Mesenteric fat pad (tissue), 1 donor: Measurements from ENCODE around the gene ARHGAP40. TPM values are rescaled to one million over a fixed set of nuclear protein-coding genes. Genes with fewer than 3 reads are reported as not detected.

Experiments used
- DNase-seq: peaks from one replicate; pipeline ENCODE4 v3.0.0-alpha.2; 2020; ENCODE audit warnings: low spot score
- total RNA-seq: library from RNA; stranded (reverse); fragmentation: NEBNext Ultra II Directional; extraction: Animal tissue kit (Norgen Biotek cat#: 25700); gene quantifications from one replicate; pipeline ENCODE4 v1.2.1, GENCODE V29; 2021
- donor health status: DM: yes; HTN: yes; CAD: no.

ARHGAP40 gene
- total RNA-seq, 1 donor from 2014 or later = not detected

DNA sequence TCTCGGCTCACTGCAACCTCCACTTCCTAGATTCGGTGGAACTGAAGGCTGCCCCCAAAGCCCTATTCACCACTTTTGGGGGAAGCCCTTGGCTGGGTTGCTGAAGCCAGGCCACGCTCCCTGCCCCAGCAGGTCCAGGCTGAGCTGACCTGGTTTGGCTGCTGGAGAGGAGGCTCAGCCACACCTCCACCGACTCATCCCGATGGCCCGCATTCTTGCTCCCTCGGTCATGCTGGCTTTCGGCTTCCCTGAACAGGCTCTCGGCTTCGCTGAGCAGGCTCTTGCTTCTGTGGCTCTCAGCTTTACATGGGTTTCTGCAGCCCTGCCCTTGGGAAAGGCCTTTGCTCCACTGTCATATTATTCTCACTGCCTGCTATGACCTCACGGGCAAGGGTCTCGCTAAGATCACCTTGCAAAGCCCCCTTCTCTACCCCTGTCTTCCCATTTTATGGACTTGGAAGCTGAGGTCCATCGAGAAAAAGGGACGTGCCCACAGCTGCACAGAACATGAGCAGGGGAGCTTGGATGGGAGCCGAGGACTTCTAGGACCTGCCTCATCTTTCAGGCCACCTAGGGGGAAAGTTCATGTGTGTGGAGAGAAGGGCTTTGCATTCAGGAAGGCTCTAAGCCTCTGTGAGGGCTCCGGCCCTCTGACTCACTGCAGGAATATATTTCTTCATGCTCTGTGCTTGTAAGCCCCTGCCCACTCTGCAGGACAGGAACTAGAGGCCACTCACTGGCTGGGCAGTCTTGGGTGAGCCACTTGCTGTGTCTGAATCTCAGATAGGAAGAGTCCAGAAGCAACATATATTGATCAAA lies 15.6 kb downstream of the ARHGAP40 start:
- no peak for DNase-seq

DNA sequence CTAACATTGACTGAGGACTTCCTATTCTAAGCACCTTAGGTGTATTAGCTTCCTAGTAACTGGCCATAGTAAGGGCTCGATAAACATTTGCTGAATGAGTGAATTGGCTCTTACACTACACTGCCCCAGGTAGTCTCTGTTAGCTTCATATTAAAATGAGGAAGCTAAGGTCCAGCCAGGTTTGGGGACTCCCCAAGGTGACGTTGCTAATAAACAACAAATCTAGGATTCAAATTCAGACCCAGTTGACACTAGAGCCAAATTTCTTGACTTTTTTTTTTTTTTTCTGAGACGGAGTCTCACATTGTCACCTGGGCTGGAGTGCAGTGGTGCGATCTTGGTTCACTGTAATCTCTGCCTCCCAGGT lies 16.2 kb downstream of the ARHGAP40 start:
- DNase-seq = no peak

DNA sequence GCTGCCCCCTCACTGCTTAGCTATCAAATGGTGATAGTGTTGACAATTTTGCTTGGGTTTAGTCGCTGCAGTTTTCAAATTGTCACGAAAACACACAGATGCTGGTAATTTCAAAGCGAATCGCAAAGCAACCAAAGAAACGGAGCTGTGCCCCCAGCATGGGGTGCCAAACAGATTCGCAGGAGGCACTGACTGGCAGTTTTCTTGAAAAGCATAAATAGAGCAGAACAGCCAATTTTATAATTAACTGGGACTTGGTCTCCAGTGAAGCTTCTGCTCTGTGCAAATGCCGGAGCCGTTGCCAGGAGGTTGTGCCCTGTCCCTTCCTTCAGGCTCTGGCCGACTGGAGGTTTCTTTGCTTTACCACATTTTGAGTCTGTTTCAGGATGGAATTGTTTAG lies 18.8 kb downstream of the ARHGAP40 start:
- DNase-seq = no peak

DNA sequence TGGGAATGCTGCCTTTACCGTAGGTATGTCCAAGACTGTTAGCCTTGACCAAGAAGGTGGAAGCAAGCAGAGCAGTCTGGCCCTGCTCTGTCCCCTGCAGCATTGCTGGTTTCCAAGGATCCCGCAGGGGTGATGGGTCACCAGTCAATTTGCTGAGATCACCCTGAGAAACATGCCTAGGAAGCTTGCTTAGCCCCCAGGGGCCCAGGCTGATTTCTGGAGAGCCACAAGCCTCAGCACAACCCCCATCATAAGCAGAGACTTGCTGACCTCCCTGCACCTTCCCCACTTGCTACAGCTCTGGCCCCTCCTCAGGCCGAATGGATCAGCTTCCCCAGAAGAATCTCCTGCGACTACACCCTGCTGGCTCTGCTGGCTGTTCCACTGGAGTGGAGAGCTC lies 21.5 kb downstream of the ARHGAP40 start:
- no peak for DNase-seq

DNA sequence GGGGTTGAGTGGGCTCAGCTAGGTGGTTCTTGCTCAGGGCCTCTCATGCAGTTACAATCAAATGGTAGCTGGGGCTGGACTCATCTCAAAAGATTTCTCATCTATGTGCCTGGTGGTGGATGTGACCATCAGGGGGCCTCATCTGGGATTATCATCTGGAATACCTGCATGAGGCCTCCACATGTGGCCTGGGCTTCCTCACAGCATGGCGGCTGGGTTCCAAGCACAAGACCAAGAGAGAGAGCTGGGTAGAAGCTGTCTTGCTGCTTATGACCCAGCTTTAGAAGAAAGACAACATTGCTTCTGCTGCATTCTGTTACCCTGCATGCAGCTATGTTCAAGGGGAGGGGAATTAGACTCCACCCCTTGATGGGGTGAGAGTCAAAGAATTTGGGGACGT lies 22.5 kb downstream of the ARHGAP40 start:
- no peak for DNase-seq

DNA sequence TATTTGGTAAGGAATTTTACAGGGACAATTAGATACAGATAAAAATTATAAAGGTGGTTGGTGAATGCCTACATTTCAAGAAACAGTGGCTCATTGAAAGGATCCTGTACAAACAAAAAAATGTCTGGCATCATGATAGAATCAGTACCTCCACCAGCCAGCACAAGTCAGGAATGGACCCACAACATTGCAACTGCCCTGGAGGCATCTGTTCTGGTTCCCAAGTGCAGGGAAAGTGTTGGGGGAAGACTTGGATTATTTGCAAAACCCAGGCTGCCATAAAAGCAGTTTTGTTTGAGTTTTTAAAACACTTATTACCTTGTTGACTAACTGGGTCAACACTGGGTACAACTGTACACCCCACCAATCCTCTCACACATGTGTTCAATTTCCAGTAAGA lies 24.3 kb downstream of the ARHGAP40 start:
- no peak for DNase-seq

DNA sequence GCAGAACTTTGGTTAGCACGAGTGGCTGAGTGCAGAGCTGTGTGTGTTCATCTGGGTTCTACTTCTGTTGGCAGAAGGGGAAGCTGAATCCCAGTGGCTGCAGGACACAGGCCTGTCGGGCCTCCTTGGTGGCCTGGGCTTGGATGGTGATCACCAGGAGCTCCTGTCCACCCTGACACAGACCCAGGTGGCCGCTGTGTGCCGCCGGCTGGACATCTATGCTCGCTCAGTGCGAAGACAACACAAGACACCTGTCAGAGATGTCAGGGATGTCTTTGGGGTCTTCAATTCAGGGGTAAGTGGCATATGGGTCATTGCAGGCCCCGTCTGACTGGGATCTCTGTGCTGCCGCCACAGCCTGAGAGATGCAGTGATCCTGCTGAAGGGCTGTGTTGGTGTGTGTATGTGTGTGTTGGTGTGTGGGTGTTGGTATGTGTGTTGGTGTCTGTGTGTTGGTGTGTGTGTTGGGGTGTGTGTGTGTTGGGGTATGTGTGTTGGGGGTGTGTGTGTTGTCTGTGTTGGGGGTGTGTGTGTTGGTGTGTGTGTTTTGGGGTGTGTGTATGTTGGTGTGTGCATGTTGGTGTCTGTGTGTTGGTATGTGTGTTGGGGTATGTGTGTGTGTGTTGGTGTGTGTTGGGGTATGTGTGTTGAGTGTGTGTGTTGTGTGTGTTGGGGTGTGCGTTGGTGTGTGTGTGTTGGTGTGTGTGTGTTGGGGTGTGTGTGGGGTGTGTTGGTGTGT lies 25.5 kb downstream of the ARHGAP40 start:
- DNase-seq = no peak

DNA sequence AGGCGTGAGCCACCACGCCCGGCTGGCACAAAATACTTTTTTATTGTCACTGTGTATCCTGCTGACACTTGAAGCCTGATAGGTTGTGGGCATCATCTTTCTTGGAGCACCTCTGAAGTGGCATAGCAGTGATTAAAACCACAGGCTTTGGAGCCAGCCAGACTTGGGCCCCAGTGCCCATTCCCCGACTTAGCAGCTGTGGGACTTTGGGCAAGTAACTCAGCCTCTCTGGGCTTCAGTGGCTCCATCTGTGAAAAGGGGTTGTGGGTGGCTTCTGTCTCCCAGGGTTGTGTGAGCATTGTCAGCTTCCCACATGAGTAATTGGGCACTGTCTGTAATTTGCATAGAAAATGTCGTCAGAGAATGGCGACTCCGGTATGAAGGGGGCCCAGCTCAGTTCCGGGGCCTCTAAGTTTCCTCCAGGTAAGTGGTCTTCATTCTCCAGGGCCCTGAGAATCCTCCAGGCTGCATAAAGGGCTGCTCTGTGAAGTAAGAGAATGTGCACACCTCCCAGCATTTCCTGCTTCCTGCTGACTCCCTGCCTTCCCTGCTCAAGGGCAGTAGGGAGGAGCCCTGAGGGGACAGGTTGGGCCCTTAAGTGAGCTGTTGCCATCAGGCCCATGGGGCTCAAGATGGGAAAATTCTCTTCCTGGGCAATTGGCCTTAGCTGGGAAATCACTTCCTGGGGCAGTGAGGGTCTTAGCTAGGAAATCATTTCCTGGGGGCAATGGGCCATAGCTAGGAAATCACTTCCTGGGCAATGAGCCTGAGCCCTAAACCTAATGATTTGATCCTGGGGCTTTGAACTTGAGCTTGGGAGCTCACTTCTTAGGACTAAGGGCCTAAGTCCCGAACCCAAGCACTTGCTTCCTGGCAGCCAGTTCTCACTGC lies 27.2 kb downstream of the ARHGAP40 start:
- DNase-seq = no peak

DNA sequence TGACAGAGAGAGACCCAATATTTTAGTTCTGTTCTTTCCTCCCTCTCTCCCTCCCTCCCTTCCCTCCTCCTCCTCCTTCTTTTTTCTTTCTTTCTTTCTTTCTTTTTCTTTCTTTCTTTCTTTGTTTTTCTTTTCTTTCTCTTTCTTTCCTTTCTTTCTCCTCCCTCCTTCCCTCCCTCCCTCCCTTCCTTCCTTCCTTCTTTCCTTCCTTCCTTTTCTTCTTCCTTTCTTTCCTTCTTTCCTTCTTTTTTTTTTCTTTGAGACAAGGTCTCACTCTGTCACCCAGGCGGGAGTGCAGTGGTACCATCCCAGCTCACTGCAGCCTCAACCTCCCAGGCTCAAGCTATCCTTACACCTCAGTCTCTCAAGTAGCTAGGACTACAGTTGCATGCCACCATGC lies 28.4 kb downstream of the ARHGAP40 start:
- DNase-seq = no peak

DNA sequence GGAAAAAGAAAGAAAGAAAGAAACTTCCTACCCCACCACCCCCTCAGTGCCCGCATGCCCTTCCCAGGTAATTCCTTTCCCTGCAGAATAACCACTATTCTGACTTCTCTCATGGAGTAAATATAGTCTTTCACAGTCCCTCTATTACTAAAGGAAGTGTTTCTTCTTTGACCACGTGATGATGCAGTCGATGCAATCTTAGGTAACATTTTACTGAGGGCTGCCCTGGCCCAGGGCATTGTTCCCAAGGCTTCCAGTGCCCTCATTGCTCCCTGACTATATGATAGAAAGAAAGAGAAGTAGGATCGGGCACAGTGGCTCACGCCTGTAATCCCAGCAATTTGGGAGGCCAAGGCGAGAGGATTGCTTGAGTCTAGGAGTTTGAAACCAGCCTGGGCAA lies 29.1 kb downstream of the ARHGAP40 start:
- DNase-seq = no peak

DNA sequence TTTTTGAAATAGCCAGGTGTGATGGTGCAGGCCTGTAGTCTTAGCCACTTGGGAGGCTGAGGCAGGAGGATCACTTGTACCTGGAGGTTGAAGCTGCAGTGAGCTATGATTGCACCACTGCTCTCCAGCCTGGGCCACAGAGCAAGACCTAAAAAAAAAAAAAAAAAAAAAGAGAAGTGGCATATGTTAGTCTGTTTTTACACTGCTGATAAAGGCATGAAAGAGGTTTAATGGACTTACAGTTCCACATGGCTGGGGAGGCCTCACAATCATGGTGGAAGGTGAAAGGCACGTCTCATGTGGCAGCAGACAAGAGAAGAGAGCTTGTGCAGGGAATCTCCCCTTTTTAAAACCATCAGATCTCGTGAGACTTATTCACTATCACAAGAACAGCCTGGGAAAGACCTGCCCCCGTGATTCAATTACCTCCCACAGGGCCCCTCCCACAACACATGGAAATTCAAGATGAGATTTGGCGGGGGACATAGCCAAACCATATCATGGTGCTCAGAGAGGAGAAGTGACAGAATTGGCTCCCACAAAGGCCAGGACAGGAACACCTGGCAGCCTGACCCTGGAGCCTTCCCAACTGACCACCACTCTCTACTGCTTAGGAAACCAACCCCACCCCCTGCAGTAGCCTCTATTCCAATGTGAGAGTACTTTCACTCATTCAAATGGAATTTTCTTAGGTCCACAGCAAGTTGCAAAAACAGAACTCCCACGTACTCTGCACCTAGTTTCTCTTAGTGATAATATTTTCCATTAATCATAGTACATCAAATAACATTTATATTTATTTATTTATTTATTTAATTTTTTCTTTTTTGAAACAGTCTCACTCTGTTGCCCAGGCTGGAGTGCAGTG lies 29.8 kb downstream of the ARHGAP40 start:
- no peak for DNase-seq

DNA sequence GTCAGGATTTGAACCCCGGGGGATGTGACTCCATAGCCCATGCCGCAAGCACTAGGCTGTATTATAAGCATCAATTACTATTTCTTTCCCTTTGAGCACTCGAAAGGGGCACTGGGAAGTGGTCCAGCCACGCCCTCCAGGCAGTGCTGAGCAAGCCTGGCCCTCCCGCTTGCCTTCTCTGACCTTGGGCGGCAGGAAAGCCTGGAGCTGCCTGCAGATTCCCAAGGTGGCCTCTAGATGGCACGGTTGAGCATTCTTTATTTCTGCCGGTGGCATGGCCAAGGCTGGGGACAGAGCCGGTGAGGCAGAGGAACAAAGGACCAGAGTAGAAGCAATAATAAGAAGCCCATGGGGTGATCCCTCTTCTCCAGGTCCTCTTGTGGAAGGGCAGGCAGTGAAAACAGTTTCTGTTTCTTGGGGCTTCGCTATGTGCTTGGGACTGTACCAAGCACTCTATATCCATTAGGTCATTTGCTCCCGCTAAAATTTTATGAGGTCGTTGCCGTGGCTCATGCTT lies 32.0 kb downstream of the ARHGAP40 start:
- no peak for DNase-seq

DNA sequence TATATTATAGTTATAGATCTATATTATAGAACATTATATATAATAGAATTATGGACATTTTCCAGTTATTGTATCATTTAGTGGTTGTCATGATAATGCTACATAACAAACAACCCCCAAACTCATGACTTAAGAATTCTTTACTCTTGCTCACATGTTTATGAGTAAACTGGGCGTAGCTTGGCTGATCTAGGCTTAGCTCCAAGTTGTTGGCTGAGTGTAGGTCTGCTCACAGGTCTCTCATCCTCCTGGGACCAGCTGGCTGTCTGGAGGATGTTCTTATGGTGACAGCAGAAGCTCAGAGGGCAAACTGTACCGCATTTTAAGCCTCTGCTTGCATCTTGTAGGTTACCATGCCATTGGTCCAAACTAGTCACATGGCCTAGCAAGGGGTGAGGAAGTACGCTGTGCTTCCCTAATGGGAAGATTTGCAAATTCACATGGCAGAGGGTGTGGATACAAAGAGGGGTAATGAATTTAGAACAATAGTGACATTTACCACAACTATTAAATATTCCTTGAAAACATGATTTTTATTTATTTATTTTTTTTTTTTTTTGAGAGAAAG lies 34.2 kb downstream of the ARHGAP40 start:
- DNase-seq = no peak

DNA sequence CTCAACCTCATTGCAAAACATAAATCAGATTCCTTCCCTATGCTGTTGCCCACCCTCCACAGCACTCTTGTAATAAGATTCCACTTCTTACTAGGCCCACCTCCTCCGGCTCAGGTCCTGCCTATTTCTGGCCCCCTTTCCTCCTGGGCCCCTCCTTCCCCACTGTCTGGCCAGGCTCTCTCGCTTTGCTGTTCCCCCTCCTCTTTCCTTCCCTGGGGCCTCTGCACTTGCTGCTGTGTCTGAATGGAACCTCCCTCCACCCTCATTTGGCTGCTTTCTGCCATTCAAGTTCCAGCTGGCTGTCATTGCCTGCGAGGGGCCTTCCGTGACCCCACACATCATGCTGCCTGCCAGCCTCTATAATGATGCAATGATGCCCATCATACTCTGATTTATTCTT lies 38.9 kb downstream of the ARHGAP40 start:
- no peak for DNase-seq

DNA sequence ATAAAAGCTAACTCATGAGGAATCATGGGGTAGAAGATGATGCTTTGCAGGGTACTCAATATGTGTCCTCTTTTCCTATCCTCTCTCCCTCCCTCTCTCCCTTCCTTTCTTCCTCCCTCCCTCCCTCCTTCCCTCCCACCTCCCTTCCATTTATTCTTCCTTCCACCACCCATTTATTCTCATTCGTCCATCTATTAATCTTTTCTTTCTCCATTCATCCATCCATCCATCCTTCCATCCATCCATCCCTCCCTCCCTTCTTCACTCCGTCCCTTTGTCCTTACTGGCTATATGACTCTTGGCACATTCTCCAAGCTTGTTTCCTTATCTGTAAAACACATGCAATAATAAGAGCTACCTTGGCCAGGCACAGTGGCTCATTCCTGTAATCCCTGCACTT lies 40.9 kb downstream of the ARHGAP40 start:
- DNase-seq = no peak

DNA sequence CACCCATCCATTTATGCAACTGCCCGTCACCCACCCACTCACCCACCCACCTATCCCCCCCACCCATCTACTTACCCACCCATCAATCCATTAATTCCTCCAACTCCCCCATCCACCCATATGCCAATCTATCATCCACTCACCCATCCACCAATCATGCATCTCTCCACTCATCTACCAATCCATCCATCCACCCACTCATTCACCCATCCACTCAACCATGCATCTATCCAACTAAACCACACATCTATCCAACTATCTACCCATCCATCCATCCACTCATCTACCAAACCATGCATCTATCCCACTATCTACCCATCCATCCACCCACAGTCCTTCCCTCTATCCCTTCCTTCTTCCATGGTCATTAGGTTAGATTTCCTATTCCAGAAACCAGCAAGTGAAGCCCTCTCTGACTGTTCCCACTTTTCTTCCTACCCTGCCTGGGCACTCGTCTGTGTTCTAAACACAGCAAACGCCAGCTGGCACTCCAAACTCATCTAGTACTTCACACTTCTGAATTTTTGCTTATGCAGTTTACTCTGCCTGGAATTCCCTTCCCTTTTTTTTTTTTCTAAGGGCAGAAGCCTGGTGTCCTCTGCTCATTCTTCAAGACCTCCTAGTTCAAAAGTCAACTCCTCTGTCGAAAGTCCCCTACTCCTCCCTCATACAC lies 43.1 kb downstream of the ARHGAP40 start:
- no peak for DNase-seq

DNA sequence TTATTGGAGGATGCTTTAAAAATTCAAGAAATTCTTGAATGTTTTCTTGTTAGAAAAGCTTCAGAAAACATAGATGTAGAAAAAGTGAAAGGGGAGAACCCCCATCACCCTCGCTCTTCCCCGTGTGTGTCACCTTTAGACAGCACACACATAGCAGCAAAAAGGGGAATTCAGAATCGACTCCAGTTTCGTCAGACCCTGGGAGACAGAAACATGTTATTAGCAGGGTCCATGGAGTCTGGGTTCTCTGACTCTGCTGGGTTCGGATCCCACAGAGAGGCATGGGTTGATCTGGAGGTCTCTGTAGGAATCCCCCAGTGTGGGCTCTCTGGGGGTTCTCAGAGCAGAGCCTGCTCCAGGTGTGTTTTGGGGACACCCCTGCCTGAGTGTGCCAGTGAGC lies 43.7 kb downstream of the ARHGAP40 start:
- no peak for DNase-seq

DNA sequence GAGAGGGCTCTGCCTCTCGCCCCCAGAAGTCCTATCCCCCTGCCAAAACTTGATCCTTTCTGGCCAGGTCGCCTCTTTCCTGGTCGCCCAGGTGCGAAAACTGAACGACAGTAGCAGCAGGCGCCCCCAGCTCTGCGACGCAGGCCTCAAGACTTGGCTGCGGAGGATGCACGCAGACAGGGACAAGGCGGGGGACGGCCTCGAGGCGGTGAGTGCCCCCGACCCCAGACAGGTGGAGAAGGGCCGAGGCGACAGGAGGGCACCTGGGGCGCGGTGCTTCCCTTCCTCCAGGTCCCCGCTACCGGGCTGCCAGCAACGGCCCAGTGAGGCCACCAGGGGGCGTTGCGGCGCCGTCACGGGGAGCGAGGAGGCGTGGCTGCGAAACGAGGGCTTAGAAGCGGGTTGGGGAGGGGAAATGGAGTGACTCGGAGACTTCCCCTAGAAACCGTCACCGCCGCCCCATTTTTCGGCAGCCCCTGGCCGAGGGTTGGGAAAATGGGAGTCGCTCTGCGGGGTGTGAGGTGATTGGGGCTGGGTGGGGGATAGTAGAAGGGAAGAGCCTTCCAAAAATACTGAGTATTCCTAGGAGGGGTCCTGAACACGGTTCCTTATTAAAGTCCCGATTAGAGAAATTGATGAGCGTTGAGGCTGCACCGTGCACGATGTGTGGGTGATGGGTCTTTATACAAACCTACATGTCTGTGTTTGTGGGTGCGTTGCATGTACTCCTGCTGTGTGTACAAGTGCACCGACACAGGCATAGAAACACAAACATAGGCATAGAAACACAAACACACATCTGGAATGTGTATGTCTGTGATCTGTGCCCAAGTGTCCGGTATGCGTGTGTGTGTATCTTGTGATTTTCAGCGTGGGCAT lies 44.6 kb downstream of the ARHGAP40 start:
- DNase-seq = peak; percentile 91
